ENCODE results near the gene RABGAP1L. TPM values are rescaled to one million over a fixed set of nuclear protein-coding genes. Genes with fewer than 3 reads are reported as not detected.

The RABGAP1L gene
- total RNA-seq, 4 donors from 2014 or later: 39.3 to 101 (median 63.7) TPM

DNA sequence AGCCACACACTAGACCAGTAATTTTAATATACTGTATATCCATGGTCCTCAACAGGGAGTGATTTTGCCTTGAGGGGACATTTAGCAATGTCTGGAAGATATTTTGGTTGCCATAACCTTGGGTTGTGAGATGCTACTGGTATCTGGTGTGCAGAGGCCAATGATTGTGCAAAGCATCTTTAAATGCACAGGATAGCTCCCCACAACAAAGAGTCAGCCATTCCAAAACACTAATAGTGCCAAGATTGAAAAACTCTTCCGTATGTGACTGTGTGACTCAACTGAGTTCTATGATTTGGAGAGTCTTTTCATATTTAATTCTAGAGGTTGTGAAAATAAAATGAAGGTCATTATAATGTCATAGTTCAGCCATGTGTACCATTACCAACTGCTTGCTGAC lies 699.0 kb downstream of the RABGAP1L start:
- TF ChIP-seq EP300 (IDR thresholded peaks at IDR 0.05) (no peak), POLR2A (IDR thresholded peaks at IDR 0.05; ENCODE audit: low read depth) (no peak)
- TF ChIP-seq, protein P1, sequence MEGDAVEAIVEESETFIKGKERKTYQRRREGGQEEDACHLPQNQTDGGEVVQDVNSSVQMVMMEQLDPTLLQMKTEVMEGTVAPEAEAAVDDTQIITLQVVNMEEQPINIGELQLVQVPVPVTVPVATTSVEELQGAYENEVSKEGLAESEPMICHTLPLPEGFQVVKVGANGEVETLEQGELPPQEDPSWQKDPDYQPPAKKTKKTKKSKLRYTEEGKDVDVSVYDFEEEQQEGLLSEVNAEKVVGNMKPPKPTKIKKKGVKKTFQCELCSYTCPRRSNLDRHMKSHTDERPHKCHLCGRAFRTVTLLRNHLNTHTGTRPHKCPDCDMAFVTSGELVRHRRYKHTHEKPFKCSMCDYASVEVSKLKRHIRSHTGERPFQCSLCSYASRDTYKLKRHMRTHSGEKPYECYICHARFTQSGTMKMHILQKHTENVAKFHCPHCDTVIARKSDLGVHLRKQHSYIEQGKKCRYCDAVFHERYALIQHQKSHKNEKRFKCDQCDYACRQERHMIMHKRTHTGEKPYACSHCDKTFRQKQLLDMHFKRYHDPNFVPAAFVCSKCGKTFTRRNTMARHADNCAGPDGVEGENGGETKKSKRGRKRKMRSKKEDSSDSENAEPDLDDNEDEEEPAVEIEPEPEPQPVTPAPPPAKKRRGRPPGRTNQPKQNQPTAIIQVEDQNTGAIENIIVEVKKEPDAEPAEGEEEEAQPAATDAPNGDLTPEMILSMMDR (IDR thresholded peaks at IDR 0.05): no peak
- Histone ChIP-seq H3K9me3 (no peaks in the 10 kb centered on the region), H3K4me3 (no peak overlapping the region), H3K4me1 (no peaks in the 10 kb centered on the region), H3K27ac (replicated peaks in 1 of 4) (no peak overlapping the region), H3K27me3 (no peaks in the 10 kb centered on the region), H3K36me3 (no peaks in the 10 kb centered on the region)
- no peak for DNase-seq (ENCODE audit: extremely low spot score)
- 94% methylated on average over 1 of the region's 1 CpG for WGBS
- intact Hi-C loops (cut with DNase I): no loop called here

DNA sequence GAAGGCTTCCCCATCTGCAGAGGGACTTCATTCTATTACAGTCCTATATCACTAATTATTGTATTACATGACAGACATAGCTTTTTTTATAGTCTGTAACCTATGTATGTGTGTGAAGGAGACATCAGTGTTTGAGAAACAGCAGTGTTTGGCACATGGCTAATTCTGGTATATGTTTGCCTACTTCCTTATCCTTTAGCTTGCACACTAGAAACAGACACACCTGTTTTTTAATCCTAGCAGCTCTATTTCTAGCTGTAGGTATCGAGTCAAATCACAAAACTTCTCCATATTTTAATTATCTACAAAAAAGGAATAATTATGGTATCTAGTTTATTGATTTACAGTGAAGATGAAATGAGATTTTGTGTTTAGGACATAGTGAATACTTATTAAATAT lies 711.0 kb downstream of the RABGAP1L start:
- WGBS: 100% methylated on average over 1 of the region's 1 CpG
- no peaks in the 10 kb centered on the region for H3K9me3 ChIP-seq
- TF ChIP-seq, protein P1 (IDR thresholded peaks at IDR 0.05): no peak
- TF ChIP-seq POLR2A (IDR thresholded peaks at IDR 0.05; ENCODE audit: low read depth) (no peak), EP300 (IDR thresholded peaks at IDR 0.05) (no peak), POLR2AphosphoS5 (IDR thresholded peaks at IDR 0.05) (no peak)

DNA sequence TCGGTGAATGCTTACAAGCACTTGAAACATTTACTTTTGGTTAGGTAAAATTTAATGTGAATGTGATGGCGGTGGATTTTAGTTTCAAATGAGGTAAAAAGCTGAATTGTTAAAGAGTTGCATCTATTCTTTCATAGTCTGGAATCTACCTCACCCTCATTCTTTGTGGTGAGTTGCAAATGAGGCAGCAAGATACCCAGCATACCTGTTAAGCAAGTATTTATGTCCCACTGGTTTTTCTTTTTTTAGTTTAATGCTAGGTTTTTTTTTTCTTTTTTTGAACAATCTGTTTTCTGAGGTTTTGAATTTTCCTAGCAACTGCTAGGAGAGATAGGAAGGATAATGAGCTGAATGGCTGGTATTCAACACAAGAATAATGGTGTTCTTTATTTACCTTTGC lies 712.6 kb downstream of the RABGAP1L start:
- H3K9me3 ChIP-seq: no peaks in the 10 kb centered on the region
- H3K27ac ChIP-seq (replicated peaks in 1 of 4): no peak overlapping the region
- H3K36me3 ChIP-seq: no peaks in the 10 kb centered on the region
- peaks cover 0 to 3% (median 0%) of the 10 kb centered on the region in 4 donors for H3K4me1 ChIP-seq
- intact Hi-C loops (cut with DNase I): no loop called here
- 78% methylated on average over 2 of the region's 2 CpGs for WGBS
- H3K4me3 ChIP-seq: no peak overlapping the region
- no peaks in the 10 kb centered on the region for H3K27me3 ChIP-seq
- TF ChIP-seq EP300 (IDR thresholded peaks at IDR 0.05) (no peak), POLR2AphosphoS5 (IDR thresholded peaks at IDR 0.05) (no peak), POLR2A (IDR thresholded peaks at IDR 0.05; ENCODE audit: low read depth) (no peak)
- TF ChIP-seq, protein P1 (IDR thresholded peaks at IDR 0.05): no peak
- no peak for DNase-seq (ENCODE audit: extremely low spot score)

More for the DNA sequence above, 711.0 kb downstream of the RABGAP1L start:
- no peak for DNase-seq (ENCODE audit: extremely low spot score)
- Histone ChIP-seq H3K4me1 (peaks cover 0 to 2% (median 0%) of the 10 kb centered on the region in 4 donors), H3K36me3 (no peaks in the 10 kb centered on the region), H3K4me3 (no peak overlapping the region), H3K27ac (replicated peaks in 1 of 4) (no peak overlapping the region), H3K27me3 (no peaks in the 10 kb centered on the region)
- intact Hi-C loops (cut with DNase I): no loop called here

DNA sequence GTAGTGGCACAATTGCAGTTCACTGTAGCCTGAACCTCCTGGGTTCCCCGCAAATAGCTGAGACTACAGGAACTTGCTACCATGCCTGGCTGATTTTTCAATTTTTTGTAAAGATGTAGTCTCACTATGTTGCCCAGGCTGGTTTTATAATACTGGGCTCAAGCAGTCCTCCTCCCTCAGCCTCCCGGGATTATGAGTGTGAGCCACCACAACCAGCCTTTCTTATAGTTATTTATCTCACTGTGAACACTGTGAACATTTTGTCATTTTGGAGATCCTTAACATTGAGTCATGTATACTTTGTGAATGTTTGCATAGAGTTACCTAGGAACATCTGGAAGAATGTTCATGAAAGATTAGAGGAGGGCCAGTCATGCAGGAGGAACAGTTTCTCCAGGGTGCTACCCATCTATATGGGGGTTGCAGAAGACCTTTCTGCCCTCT lies 713.3 kb downstream of the RABGAP1L start:
- H3K36me3 ChIP-seq: peaks cover 0 to 3% (median 0%) of the 10 kb centered on the region in 4 donors
- H3K27me3 ChIP-seq: no peaks in the 10 kb centered on the region
- DNase-seq (ENCODE audit: extremely low spot score): no peak
- no peaks in the 10 kb centered on the region for H3K9me3 ChIP-seq
- no peak overlapping the region for H3K4me3 ChIP-seq
- peaks cover 0 to 3% (median 0%) of the 10 kb centered on the region in 4 donors for H3K4me1 ChIP-seq
- no peak overlapping the region for H3K27ac ChIP-seq (replicated peaks in 1 of 4)
- TF ChIP-seq, protein P1 (IDR thresholded peaks at IDR 0.05): no peak
- TF ChIP-seq POLR2A (IDR thresholded peaks at IDR 0.05; ENCODE audit: low read depth) (no peak), POLR2AphosphoS5 (IDR thresholded peaks at IDR 0.05) (no peak)
- intact Hi-C loops (cut with DNase I): no loop called here
- WGBS: 85% methylated on average over 2 of the region's 2 CpGs
